DMS153 treated with DMSO at 0.1 percent for 48 hours (cell line): ENCODE measurements around the gene IFT122.
"Not testable (repeated sequence)": the region's sequence is repeated elsewhere in the genome, so short reads cannot be mapped to it uniquely, and the experiment has no call there.

Source experiments
- DNase-seq: peaks from one replicate; lab custom pipeline; 2025; ENCODE audit not compliant: unreplicated experiment; lab: John Stamatoyannopoulos, UW

IFT122 gene

GRCh38 chr3:129534428-129535027, 94.5 kb downstream of the IFT122 start:
- DNase-seq, result no peak

GRCh38 chr3:129535075-129535474, 95.1 kb downstream of the IFT122 start:
- no peak for DNase-seq

DNA sequence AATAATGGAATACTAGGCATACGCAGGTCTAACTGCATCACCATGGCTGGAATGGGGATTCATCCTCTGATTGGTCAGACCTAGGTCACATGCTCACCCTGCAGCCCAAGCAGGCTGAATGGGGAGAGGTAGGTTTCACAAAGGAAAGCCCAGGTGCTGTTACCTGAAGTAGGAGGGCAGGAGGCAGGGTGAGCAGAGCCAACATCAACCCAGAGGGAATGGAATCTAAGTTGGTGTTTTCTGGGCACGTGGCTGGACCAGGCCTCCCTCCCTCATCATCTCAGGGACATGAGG, 96.3 kb downstream of the IFT122 start:
- DNase-seq, result no peak

GRCh38 chr3:129536804-129537203, 96.8 kb downstream of the IFT122 start:
- DNase-seq, result no peak

- DNase-seq, result no peak
Observed at GRCh38 chr3:129539206-129539605, 99.2 kb downstream of the IFT122 start.

DNA sequence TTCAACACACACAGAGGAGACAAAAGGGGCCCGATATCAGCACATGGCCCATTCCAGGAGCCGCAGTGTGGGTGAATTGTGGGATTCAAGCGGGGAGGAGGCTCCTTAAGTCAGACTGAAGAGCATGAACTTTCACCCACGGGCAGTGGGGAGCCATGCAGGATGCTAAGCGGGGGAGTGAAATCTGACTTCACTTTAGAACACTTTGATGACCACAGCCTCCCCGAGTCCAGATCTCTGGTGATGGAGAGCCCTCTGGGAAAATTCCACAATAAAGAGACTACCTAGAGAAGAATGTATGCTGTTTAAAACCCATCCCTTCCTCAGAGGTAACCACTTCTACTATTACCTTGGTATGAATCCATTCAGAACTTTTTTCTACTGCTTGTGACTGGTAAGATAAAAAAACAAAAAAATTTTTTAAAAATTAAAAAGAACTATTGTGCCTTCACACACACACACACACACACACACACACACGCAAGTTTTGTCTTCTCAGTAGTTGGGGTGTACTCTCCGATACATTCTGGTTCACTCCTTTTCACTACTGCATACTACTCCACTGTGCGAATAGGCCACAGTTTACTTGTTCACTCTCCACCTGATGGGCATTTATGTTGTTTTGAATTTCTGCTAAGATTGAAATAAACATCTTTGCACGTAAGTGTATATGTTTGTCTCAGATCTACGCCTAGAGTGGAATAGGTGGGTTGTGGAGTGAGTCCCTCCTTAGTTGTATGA, 100.9 kb downstream of the IFT122 start:
- DNase-seq, result no peak

- DNase-seq, result no peak
Observed at GRCh38 chr3:129542747-129543146, 102.7 kb downstream of the IFT122 start.

DNA sequence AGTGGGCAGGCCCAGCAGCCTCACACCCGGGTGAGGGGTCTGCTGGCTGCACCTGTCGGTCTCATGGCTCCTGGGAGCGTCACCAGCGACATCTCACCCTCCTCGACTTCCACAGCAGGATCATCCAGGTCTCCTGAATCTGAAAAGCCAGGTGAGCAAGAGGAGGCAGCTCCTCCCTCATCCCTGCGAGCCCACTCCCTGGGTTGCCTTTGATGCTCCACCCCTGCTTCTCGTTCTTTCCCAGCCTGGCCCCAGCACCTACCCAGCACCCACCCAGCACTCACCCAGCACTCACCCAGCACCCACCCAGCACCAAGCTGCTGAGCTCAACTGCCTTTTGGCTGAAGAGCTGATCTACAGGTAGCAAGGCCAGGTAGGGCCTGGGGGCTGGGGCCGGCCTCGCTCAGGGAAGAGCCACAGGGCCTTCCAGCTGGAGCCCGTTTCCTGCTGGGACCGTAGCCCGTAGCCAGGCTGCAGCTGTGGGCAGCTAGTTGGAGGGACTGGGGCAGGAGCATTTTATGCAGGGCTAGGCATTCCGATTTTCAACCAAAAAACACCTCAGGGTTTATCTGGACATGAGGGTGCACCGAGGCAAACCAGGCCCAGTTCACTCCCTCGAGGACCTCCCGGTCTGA, 103.2 kb downstream of the IFT122 start, which contains the start of gene H1-8:
TSS of gene H1-8 (plus strand) at position 20 of the 635 bp plus-strand sequence. CDS start at position 64, 44 bp downstream.
- DNase-seq, result no peak

GRCh38 chr3:129543999-129544398, 104.0 kb downstream of the IFT122 start:
- DNase-seq, result no peak

GRCh38 chr3:129545951-129546350, 105.9 kb downstream of the IFT122 start:
- not testable (repeated sequence) for DNase-seq

DNA sequence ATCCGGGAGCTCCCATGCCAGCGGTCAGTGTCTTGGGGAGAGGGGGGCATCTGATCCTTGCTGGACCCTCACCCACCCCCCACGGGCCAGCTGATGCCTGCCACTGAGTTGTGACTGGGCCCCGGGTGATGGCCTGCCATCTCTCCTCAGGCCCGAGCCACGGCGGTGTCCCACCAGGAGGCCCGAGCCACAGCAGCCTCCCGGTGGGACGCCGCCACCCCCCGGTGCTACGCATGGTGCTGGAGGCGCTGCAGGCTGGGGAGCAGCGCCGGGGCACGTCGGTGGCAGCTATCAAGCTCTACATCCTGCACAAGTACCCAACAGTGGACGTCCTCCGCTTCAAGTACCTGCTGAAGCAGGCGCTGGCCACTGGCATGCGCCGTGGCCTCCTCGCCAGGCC, 107.2 kb downstream of the IFT122 start:
- no peak for DNase-seq

DNA sequence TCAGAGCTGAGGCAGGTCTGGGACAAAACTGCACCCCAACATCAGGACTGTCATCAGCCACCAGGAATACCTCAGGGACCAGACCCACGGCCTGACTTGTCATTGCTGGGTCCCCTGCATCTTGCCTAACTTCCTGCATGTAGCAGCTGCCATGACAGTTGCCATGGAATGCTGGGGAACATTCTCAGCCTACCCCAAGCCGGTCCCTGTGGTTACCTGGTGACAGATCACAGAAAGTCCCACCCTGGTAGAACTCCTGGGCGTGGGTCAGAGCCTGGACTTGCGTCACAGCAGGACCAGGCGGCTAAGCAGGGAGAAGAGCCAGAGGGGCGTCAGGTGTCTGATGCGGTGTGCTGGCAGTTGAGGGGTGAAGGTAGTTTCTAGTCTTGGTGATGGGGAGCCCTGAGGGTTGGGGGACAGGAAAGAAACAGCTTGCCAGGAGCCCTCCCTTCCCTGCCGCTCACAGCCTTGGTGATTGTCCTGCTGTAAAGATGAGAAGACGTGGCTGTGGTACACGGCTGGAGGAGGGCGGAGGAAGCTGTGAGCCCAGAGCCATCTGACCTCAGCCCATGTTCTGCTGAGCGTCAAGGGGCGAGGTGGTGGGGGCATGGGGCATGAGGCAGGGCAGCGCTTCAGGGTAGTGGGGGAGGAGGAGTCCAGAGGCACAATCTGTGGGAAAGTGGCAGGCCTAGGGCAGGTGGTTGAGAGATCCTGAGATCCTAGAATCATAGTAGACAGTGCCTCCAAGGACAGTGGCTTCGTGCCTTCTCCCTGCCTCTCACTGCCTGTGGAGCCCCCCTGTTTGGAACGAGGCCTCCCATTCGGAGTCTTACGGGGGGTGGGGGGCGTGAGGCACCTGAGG, 108.3 kb downstream of the IFT122 start:
- DNase-seq, result no peak

GRCh38 chr3:129549006-129549800, 109.2 kb downstream of the IFT122 start:
- DNase-seq, result no peak

- DNase-seq, result no peak
Observed at GRCh38 chr3:129549805-129550204, 109.8 kb downstream of the IFT122 start.

DNA sequence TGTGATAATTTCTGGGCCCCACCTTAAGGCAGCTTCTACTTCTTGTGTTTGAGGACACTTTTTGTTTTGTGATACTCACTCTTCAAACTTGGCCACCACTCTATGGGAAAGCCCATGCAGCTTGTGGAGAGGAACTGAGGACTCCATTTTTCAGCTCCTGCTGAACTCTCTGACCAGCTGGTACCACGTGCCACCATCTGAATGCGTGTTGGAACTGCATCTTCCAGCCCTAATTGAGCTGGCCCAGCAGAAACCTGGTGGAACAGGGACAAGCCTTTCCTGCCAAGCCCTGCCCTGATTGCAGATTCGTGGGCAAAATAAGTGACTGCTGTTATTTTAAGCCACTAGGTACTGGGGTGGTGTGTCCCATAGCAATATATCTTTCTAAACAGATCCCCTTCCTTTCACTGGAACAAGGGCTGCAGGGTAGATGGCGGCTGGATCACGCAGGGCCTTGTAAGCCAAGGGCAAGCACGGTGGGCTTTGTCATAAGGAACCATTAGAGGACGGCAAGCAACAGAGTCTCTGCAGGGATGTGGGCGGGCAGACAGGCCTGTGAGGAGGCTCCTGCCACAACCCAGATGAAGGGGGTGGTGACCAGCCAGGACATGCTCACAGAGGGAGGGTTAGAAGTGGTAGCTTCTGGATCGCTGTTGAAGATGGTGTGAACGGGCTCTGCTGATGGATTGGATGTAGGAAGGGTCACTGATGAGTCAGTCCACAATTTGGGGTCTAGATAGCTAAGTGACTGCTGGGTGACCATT, 112.4 kb downstream of the IFT122 start:
- no peak for DNase-seq

- DNase-seq, result no peak
Observed at GRCh38 chr3:129553171-129553570, 113.1 kb downstream of the IFT122 start.

- no peak for DNase-seq
Observed at GRCh38 chr3:129553719-129554118, 113.7 kb downstream of the IFT122 start.

DNA sequence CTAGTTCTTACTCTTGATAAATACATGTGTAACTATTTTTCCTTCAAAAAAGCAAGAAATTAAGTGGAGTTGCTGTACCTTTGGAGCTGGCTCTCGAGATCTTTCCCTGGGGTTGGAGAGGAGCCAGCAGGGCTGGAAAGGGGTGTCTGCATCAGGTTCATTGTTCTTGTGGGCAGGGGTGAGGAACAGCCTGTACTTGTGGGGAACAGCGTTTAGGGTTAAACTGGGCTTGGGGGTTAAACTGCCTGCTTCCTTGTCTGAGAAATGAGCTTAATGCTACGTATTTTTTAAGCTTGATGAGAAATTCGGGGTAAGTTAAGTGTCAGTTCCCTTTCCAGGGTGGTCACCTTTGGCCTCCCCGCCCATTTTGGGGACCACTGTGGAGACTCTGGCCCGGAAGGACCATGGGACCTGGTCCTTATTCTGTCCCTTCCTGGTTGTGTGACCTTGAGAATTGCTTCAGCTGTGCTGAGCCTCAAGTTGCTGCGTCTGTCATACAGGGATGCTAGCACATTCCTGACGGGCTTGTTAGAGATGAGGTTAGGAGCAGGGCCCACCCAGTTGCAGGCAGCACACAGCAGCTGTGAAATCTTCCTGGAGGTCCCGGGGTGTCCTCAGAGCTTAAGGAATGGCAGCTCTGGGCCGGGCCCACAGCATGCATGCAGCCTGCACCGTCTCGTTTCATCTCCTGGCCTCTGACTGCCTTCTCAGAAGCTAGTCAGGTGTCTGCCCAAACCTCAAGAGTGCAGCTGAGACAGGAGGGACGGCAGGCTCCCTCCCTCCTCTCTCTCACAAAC, 114.5 kb downstream of the IFT122 start:
- no peak for DNase-seq

GRCh38 chr3:129555153-129555550, 115.1 kb downstream of the IFT122 start:
- no peak for DNase-seq
